ENCODE data around the gene ECM2.

GRCh38 chr9:92517046-92517445, 18.7 kb downstream of the ECM2 start:
- no peak for TF ChIP-seq EZH2phosphoT487 (IDR thresholded peaks at IDR 0.05; ENCODE audit: borderline replicate concordance, low read depth)
- no peak for TF ChIP-seq FOSL2 (IDR thresholded peaks at IDR 0.05; ENCODE audit: borderline replicate concordance, low read depth)

All from SK-N-SH (cell line).